Measurements from ENCODE around the gene TMEM229B. TPM values are rescaled to one million over a fixed set of nuclear protein-coding genes. Genes with fewer than 3 reads are reported as not detected.

TMEM229B gene
- total and polyA plus RNA-seq, 2 donors (not counting 1 experiment from before 2014, with no cell fraction given) = 0.68 to 0.99 TPM

DNA sequence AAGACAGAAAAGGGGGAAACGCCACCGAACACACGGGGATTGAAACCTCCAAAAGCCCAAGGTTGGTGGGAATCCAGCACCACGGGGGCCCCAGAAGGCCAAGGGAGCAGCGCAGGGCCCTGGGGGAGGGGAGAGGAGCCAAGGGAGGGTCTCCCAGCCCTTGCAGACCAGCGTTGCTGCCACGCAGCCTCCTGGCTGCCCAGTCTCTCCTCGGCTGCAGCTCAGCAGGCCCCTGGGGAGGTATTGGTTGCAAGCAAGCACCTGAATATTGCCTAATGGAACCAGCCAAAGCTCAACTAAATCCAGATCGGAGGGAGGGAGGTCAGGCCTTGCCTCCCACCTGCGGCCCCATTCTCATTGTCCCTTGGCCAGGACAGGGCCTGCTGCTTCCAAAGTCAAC is 15.8 kb downstream of the TMEM229B start:
- H3K4me2 ChIP-seq (ENCODE audit: extremely low read depth, insufficient read depth, low read length) = no peak overlapping the region
- H3K9ac ChIP-seq (ENCODE audit: insufficient read depth, low read length) = no peak overlapping the region
- no peaks in the 10 kb centered on the region for H3K36me3 ChIP-seq (ENCODE audit: control insufficient read depth, insufficient read depth, low read length)
- H3K4me1 ChIP-seq (ENCODE audit: control insufficient read depth, extremely low read depth, insufficient read depth, low read length) = no peaks in the 10 kb centered on the region
- no peak for DNase-seq (ENCODE audit: low read depth in 2 of 2)
- H3K79me2 ChIP-seq (ENCODE audit: control insufficient read depth, insufficient read depth, low read length) = no peaks in the 10 kb centered on the region
- no peaks in the 10 kb centered on the region for H3K9me3 ChIP-seq (ENCODE audit: control insufficient read depth, insufficient read depth, low read depth, low read length)
- no peaks in the 10 kb centered on the region for H3K27me3 ChIP-seq (ENCODE audit: control insufficient read depth, insufficient read depth, low read length)
- no peak overlapping the region for H3K27ac ChIP-seq (ENCODE audit: insufficient read depth, low read length)
- no peaks in the 10 kb centered on the region for H4K20me1 ChIP-seq (ENCODE audit: control insufficient read depth, extremely low read depth, insufficient read depth, low read length)
- H3K4me3 ChIP-seq (replicated peaks in 1 of 4; ENCODE audit: control extremely low read depth in 1 of 4, insufficient read depth in 1 of 4, low read depth in 3 of 4, low read length in 4 of 4) = no peak overlapping the region
- H2AFZ ChIP-seq (ENCODE audit: low read length) = no peak overlapping the region
- no peak for TF ChIP-seq EZH2 (IDR thresholded peaks at IDR 0.05; ENCODE audit: low read length, missing control alignments)

DNA sequence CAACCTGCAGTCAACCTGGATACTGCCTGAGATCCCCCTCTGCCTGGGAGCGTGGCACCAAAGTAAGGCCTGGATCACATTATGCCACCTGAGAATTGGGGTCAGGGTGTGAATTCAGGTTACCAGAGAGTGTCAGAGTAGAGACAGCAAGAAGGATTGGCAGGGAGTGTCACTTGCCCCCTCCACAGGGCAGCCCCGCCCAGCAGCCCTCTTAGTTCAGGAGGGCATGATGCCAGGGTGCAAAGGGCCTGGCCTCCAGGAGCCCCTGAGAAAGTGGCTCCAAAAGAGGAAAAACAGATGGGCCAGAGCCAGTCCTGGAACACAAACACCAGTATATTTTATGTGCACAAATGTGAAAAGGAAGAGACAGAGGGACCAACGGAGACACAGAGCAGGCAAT is 18.6 kb downstream of the TMEM229B start:
- H2AFZ ChIP-seq (ENCODE audit: low read length) = no peak overlapping the region

DNA sequence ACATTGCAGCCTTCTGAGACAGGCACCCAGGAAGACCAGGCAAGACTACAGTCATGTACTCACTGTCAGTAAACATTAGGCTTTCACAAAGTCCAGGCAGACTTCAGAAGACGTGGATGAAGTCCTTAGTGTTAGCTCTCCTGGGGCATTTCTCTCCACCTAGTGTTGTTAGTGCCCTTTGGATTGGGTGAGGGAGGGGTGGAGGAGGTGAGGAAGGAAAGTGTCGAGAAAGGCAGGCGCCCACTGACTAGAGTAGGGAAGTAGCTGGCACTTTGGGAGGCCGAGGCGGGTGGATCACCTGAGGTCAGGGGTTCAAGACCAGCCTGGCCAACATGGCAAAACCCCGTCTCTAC is 20.2 kb downstream of the TMEM229B start:
- Histone ChIP-seq H3K79me2 (ENCODE audit: control insufficient read depth, insufficient read depth, low read length) (no peaks in the 10 kb centered on the region), H4K20me1 (ENCODE audit: control insufficient read depth, extremely low read depth, insufficient read depth, low read length) (no peaks in the 10 kb centered on the region), H3K4me3 (replicated peaks in 1 of 4; ENCODE audit: control extremely low read depth in 1 of 4, insufficient read depth in 1 of 4, low read depth in 3 of 4, low read length in 4 of 4) (no peak overlapping the region), H3K9me3 (ENCODE audit: control insufficient read depth, insufficient read depth, low read depth, low read length) (no peaks in the 10 kb centered on the region), H3K27ac (ENCODE audit: insufficient read depth, low read length) (no peak overlapping the region), H3K36me3 (ENCODE audit: control insufficient read depth, insufficient read depth, low read length) (no peaks in the 10 kb centered on the region), H3K27me3 (ENCODE audit: control insufficient read depth, insufficient read depth, low read length) (peaks cover 2% of the 10 kb centered on the region), H3K4me1 (ENCODE audit: control insufficient read depth, extremely low read depth, insufficient read depth, low read length) (no peaks in the 10 kb centered on the region), H3K9ac (ENCODE audit: insufficient read depth, low read length) (no peak overlapping the region), H2AFZ (ENCODE audit: low read length) (no peak overlapping the region), H3K4me2 (ENCODE audit: extremely low read depth, insufficient read depth, low read length) (no peak overlapping the region)
- TF ChIP-seq, protein P1, sequence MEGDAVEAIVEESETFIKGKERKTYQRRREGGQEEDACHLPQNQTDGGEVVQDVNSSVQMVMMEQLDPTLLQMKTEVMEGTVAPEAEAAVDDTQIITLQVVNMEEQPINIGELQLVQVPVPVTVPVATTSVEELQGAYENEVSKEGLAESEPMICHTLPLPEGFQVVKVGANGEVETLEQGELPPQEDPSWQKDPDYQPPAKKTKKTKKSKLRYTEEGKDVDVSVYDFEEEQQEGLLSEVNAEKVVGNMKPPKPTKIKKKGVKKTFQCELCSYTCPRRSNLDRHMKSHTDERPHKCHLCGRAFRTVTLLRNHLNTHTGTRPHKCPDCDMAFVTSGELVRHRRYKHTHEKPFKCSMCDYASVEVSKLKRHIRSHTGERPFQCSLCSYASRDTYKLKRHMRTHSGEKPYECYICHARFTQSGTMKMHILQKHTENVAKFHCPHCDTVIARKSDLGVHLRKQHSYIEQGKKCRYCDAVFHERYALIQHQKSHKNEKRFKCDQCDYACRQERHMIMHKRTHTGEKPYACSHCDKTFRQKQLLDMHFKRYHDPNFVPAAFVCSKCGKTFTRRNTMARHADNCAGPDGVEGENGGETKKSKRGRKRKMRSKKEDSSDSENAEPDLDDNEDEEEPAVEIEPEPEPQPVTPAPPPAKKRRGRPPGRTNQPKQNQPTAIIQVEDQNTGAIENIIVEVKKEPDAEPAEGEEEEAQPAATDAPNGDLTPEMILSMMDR (conservative IDR thresholded peaks at IDR 0.05 in 1 of 2, IDR thresholded peaks at IDR 0.05 in 1 of 2; ENCODE audit: low read depth in 1 of 2, low read length in 2 of 2) = no peak
- TF ChIP-seq EZH2 (IDR thresholded peaks at IDR 0.05; ENCODE audit: low read length, missing control alignments) = no peak
- DNase-seq (ENCODE audit: low read depth in 2 of 2) = no peak

More for the DNA sequence above, 18.6 kb downstream of the TMEM229B start:
- no peaks in the 10 kb centered on the region for H3K36me3 ChIP-seq (ENCODE audit: control insufficient read depth, insufficient read depth, low read length)
- peaks cover 2% of the 10 kb centered on the region for H3K27me3 ChIP-seq (ENCODE audit: control insufficient read depth, insufficient read depth, low read length)
- H3K9ac ChIP-seq (ENCODE audit: insufficient read depth, low read length) = no peak overlapping the region
- H3K9me3 ChIP-seq (ENCODE audit: control insufficient read depth, insufficient read depth, low read depth, low read length) = no peaks in the 10 kb centered on the region
- DNase-seq (ENCODE audit: low read depth in 2 of 2) = no peak
- TF ChIP-seq EZH2 (IDR thresholded peaks at IDR 0.05; ENCODE audit: low read length, missing control alignments) = no peak
- TF ChIP-seq, protein P1 (conservative IDR thresholded peaks at IDR 0.05 in 1 of 2, IDR thresholded peaks at IDR 0.05 in 1 of 2; ENCODE audit: low read depth in 1 of 2, low read length in 2 of 2) = no peak
- no peaks in the 10 kb centered on the region for H3K4me1 ChIP-seq (ENCODE audit: control insufficient read depth, extremely low read depth, insufficient read depth, low read length)
- no peak overlapping the region for H3K4me3 ChIP-seq (replicated peaks in 1 of 4; ENCODE audit: control extremely low read depth in 1 of 4, insufficient read depth in 1 of 4, low read depth in 3 of 4, low read length in 4 of 4)
- no peaks in the 10 kb centered on the region for H3K79me2 ChIP-seq (ENCODE audit: control insufficient read depth, insufficient read depth, low read length)
- no peaks in the 10 kb centered on the region for H4K20me1 ChIP-seq (ENCODE audit: control insufficient read depth, extremely low read depth, insufficient read depth, low read length)
- no peak overlapping the region for H3K4me2 ChIP-seq (ENCODE audit: extremely low read depth, insufficient read depth, low read length)
- H3K27ac ChIP-seq (ENCODE audit: insufficient read depth, low read length) = no peak overlapping the region

Measured in fibroblast of lung (primary cell).